HEK293 (cell line): ENCODE measurements around the gene PIP5K1C.
A peak's percentile ranks its signal among the peaks of the same experiment; 100 is the strongest.

Experiments used
- CTCF ChIA-PET: fragments of 350-600 bp; formaldehyde crosslinking; extraction: SDS; loops from one replicate; lab custom pipeline; 2021; ENCODE audit warnings: antibody characterized with exemption; lab: Yijun Ruan, JAX
- POLR2A ChIA-PET: fragments of 300-600 bp; formaldehyde crosslinking; extraction: SDS; loops from one replicate; lab custom pipeline; 2020; ENCODE audit warnings: antibody characterized with exemption, inconsistent platforms; lab: Yijun Ruan, JAX
- H3K27ac ChIP-seq: fragments of 200-500 bp; sonication (Bioruptor generic); 2 replicates; pipeline ENCODE4 v1.5.1; 2014; ENCODE audit warnings: low read depth, low read length, control low read depth, inconsistent platforms; ENCODE audit errors: extremely low read depth
- H3K36me3 ChIP-seq, 2 experiments: fragments of 200-500 bp in 1 of 2; sonication (Bioruptor generic) in 1 of 2; 1 replicate in 1 of 2; 2 replicates in 1 of 2; pipeline ENCODE4 v1.5.1; 2014 to 2017; ENCODE audit warnings: inconsistent platforms in 2 of 2, low read length in 2 of 2; ENCODE audit not compliant: control insufficient read depth in 2 of 2, insufficient read depth in 1 of 2
- H3K4me1 ChIP-seq: fragments of 200-500 bp; sonication (Bioruptor generic); 2 replicates; pipeline ENCODE4 v1.5.1; 2014; ENCODE audit warnings: mild to moderate bottlenecking, low read length, inconsistent platforms; ENCODE audit not compliant: control insufficient read depth, insufficient read depth
- H3K4me3 ChIP-seq: 2 replicates; pipeline ENCODE4 v1.5.1; 2011; ENCODE audit warnings: low read depth, mild to moderate bottlenecking, control low read depth, low read length, moderate library complexity
- H3K9me3 ChIP-seq: fragments of 200-500 bp; sonication (Bioruptor generic); 2 replicates; pipeline ENCODE4 v1.5.1; 2014; ENCODE audit warnings: low read depth, low read length, inconsistent platforms; ENCODE audit not compliant: control insufficient read depth, insufficient read depth
- FEZF1 ChIP-seq: fragments of 450-650 bp; formaldehyde crosslinking; IDR thresholded peaks from 2 replicates; pipeline ENCODE4 v1.5.1; 2016; ENCODE audit warnings: missing biosample characterization, missing genetic modification characterization
- PATZ1 ChIP-seq: fragments of 450-650 bp; formaldehyde crosslinking; IDR thresholded peaks from 2 replicates; pipeline ENCODE4 v1.5.1; 2016; ENCODE audit warnings: missing biosample characterization, missing genetic modification characterization
- REPIN1 ChIP-seq: fragments of 450-650 bp; formaldehyde crosslinking; IDR thresholded peaks from 2 replicates; pipeline ENCODE4 v1.5.1; 2017; ENCODE audit warnings: missing biosample characterization, missing genetic modification characterization, low read depth
- REST ChIP-seq: fragments of 450-650 bp; formaldehyde crosslinking; IDR thresholded peaks from 2 replicates; pipeline ENCODE4 v1.5.1; 2016; ENCODE audit warnings: missing biosample characterization, missing genetic modification characterization
- SCRT2 ChIP-seq: fragments of 450-650 bp; formaldehyde crosslinking; IDR thresholded peaks from 2 replicates; pipeline ENCODE4 v1.5.1; 2016; ENCODE audit warnings: missing biosample characterization, missing genetic modification characterization
- TCF7L2 ChIP-seq: IDR thresholded peaks from 2 replicates; pipeline ENCODE4 v1.6.1; 2011; ENCODE audit warnings: low read depth, mild to moderate bottlenecking, inconsistent platforms, low read length, moderate library complexity, borderline replicate concordance
- ZBTB49 ChIP-seq: fragments of 450-650 bp; formaldehyde crosslinking; IDR thresholded peaks from 2 replicates; pipeline ENCODE4 v1.5.1; 2016; ENCODE audit warnings: missing biosample characterization, missing genetic modification characterization, low read depth
- ZEB2 ChIP-seq: fragments of 450-650 bp; formaldehyde crosslinking; IDR thresholded peaks from 2 replicates; pipeline ENCODE4 v1.5.1; 2016; ENCODE audit warnings: missing biosample characterization, missing genetic modification characterization
- ZFP69B ChIP-seq: fragments of 450-650 bp; formaldehyde crosslinking; IDR thresholded peaks from 2 replicates; pipeline ENCODE4 v1.5.1; 2016; ENCODE audit warnings: missing biosample characterization, missing genetic modification characterization
- ZNF2 ChIP-seq: fragments of 450-650 bp; formaldehyde crosslinking; IDR thresholded peaks from 2 replicates; pipeline ENCODE4 v1.5.1; 2016; ENCODE audit warnings: missing biosample characterization, missing genetic modification characterization
- ZNF248 ChIP-seq: fragments of 450-650 bp; formaldehyde crosslinking; IDR thresholded peaks from 2 replicates; pipeline ENCODE4 v1.5.1; 2017; ENCODE audit warnings: missing biosample characterization, missing genetic modification characterization
- ZNF324 ChIP-seq: fragments of 450-650 bp; formaldehyde crosslinking; IDR thresholded peaks from 2 replicates; pipeline ENCODE4 v1.5.1; 2016; ENCODE audit warnings: missing biosample characterization, missing genetic modification characterization
- ZNF366 ChIP-seq: fragments of 450-650 bp; formaldehyde crosslinking; conservative IDR thresholded peaks from 2 replicates; pipeline ENCODE4 v1.5.1; 2016; ENCODE audit warnings: missing biosample characterization, missing genetic modification characterization
- ZNF391 ChIP-seq: fragments of 450-650 bp; formaldehyde crosslinking; IDR thresholded peaks from 2 replicates; pipeline ENCODE4 v1.5.1; 2016; ENCODE audit warnings: low read depth, missing biosample characterization, missing genetic modification characterization, borderline replicate concordance
- ZNF394 ChIP-seq: fragments of 450-650 bp; formaldehyde crosslinking; IDR thresholded peaks from 2 replicates; pipeline ENCODE4 v1.5.1; 2016; ENCODE audit warnings: missing biosample characterization, missing genetic modification characterization, mild to moderate bottlenecking, moderate library complexity, borderline replicate concordance
- ZNF416 ChIP-seq: fragments of 450-650 bp; formaldehyde crosslinking; IDR thresholded peaks from 2 replicates; pipeline ENCODE4 v1.5.1; 2016; ENCODE audit warnings: missing biosample characterization, missing genetic modification characterization
- ZNF518A ChIP-seq: fragments of 450-650 bp; formaldehyde crosslinking; conservative IDR thresholded peaks from 2 replicates; pipeline ENCODE4 v1.5.1; 2016; ENCODE audit warnings: low read depth, missing biosample characterization, missing genetic modification characterization
- ZNF558 ChIP-seq: fragments of 450-650 bp; formaldehyde crosslinking; IDR thresholded peaks from 2 replicates; pipeline ENCODE4 v1.5.1; 2016; ENCODE audit warnings: missing biosample characterization, missing genetic modification characterization
- ZNF621 ChIP-seq: fragments of 450-650 bp; formaldehyde crosslinking; IDR thresholded peaks from 2 replicates; pipeline ENCODE4 v1.5.1; 2017; ENCODE audit warnings: missing biosample characterization, missing genetic modification characterization
- ZNF670 ChIP-seq: fragments of 450-650 bp; formaldehyde crosslinking; IDR thresholded peaks from 2 replicates; pipeline ENCODE4 v1.5.1; 2016; ENCODE audit warnings: missing biosample characterization, missing genetic modification characterization, low read depth
- ZNF777 ChIP-seq: fragments of 450-650 bp; formaldehyde crosslinking; IDR thresholded peaks from 2 replicates; pipeline ENCODE4 v1.5.1; 2017; ENCODE audit warnings: missing biosample characterization, missing genetic modification characterization, borderline replicate concordance

Gene PIP5K1C, protein sequence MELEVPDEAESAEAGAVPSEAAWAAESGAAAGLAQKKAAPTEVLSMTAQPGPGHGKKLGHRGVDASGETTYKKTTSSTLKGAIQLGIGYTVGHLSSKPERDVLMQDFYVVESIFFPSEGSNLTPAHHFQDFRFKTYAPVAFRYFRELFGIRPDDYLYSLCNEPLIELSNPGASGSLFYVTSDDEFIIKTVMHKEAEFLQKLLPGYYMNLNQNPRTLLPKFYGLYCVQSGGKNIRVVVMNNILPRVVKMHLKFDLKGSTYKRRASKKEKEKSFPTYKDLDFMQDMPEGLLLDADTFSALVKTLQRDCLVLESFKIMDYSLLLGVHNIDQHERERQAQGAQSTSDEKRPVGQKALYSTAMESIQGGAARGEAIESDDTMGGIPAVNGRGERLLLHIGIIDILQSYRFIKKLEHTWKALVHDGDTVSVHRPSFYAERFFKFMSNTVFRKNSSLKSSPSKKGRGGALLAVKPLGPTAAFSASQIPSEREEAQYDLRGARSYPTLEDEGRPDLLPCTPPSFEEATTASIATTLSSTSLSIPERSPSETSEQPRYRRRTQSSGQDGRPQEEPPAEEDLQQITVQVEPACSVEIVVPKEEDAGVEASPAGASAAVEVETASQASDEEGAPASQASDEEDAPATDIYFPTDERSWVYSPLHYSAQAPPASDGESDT

DNA sequence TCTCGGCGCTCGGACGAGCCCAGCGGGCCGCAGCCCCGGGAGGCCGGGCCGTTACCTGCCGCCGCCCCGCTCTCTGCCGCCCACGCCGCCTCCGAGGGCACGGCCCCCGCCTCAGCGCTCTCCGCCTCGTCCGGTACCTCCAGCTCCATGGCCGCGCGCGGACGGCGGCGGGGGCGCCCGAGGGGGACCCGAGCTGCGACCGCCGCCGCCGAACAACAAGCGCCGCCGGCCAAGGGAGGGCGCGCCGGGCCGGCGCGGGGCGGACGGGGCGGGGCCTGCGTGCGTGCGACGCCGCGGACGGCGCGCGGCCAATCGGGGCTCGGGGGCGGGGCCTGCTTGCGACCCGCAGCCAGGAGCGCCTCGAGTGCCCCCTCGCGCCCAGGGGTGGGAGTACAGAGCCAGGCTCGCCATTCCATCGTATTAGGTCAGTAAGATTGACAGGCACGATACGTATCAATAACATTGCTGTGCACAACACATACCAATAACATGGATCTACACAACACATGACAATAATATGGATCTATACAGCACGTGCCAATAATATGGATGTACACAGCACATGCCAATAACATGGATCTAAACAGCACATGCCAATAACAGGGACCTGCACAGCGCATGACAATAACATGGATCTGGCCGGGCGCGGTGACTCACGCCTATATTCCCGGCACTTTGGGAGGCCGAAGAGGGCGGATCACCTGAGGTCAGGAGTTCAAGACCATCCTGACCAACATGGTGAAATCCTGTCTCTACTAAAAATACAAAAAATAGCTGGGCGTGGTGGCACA lies at the start of gene PIP5K1C:
PIP5K1C (minus strand) TSS at position 227 of the 791 bp plus-strand sequence; CDS start at position 149, 78 bp downstream.
- Histone ChIP-seq H3K27ac (peak within 1 kb of the TSS; percentile 31; the same call in 1 of the 2 replicates), H3K4me3 (peak within 1 kb of the TSS; percentile 69), H3K36me3 (peaks cover 0 to 3% of the 10 kb centered on the region in 2 experiments; a peak in 1 of 3 replicates), H3K4me1 (no peaks in the 10 kb centered on the region), H3K9me3 (no peaks in the 10 kb centered on the region)
- ChIA-PET POLR2A (interaction anchor here (1.3 kb wide), 1 partner anchor 62 kb away, joined by 4 read pairs; the partner anchor contains the start of gene MRPL54), CTCF (interaction anchor here (0.6 to 2.9 kb wide), 8 partner anchors 8 to 287 kb away, joined by 3 to 25 read pairs (median 3); no protein-coding TSS in a partner anchor)
- no peak for TF ChIP-seq ZBTB49 (tag by site-specific recombination)
- no peak for TF ChIP-seq ZNF394 (tag by site-specific recombination)
- no peak for TF ChIP-seq ZNF248
- peak; percentile 15; the same call in 1 of the 2 replicates for TF ChIP-seq ZNF391 (tag by site-specific recombination)
- no peak for TF ChIP-seq ZFP69B (tag by site-specific recombination)
- TF ChIP-seq ZNF416, result no peak
- 0 out of 2 replicates have a peak, but pooled peaks have one; percentile 48 for TF ChIP-seq ZNF324 (tag by site-specific recombination)
- TF ChIP-seq ZNF621 (tag by site-specific recombination), result no peak
- TF ChIP-seq REPIN1, result no peak
- TF ChIP-seq ZNF518A (tag by site-specific recombination), result no peak
- TF ChIP-seq ZNF558 (tag by site-specific recombination), result no peak
- no peak for TF ChIP-seq ZNF670 (tag by site-specific recombination)
- peak; percentile 78; the same call in 1 of the 2 replicates for TF ChIP-seq ZEB2 (tag by site-specific recombination)
- no peak for TF ChIP-seq ZNF366 (tag by site-specific recombination)
- TF ChIP-seq REST (tag by site-specific recombination), result no peak
- no peak for TF ChIP-seq FEZF1 (tag by site-specific recombination)
- no peak for TF ChIP-seq SCRT2
- TF ChIP-seq PATZ1 (tag by site-specific recombination), result no peak
- no peak for TF ChIP-seq TCF7L2
- no peak for TF ChIP-seq ZNF777
- no peak; the same call in 1 of the 2 replicates for TF ChIP-seq ZNF2
